Iris pigment epithelial cell (primary cell): ENCODE data around the gene ATG2A.

ENCODE experiments used
- DNase-seq: peaks from one replicate; pipeline ENCODE4 v3.0.0-alpha.2; 2011; ENCODE audit warnings: low read depth

ATG2A gene

DNA sequence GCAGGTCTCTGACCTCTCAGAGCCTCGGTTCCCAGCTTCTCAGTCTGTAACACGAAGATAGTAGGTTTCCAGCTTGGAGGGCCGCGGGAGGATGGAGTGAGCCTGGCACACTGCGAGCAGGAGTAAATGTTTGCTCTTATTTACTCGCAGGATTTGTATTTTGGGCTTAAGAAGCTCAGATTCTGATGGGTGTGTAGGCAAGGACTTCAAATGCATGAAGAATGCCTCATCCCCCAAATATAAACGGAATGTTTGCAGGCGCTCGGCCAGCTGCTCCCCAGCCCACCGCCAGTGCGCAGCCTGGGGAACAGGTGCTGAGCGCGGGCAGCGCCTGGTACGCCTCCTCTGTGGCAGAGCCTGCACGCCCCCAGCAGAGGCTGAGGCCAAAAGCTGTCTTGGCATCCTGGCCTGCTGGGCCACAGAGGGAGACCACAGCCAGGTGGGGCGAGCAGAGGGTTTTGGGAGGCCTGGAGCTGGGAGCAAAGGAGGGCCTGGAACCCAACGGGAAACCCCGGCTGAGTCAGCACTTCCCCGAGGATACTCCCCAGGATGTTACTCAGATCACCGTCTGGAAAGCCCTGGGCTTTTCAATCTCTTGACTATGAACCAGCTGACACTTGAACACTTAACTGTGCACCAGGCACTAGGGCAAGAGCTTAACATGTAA is 48.0 kb downstream of the ATG2A start:
- DNase-seq, result peak; percentile 90

DNA sequence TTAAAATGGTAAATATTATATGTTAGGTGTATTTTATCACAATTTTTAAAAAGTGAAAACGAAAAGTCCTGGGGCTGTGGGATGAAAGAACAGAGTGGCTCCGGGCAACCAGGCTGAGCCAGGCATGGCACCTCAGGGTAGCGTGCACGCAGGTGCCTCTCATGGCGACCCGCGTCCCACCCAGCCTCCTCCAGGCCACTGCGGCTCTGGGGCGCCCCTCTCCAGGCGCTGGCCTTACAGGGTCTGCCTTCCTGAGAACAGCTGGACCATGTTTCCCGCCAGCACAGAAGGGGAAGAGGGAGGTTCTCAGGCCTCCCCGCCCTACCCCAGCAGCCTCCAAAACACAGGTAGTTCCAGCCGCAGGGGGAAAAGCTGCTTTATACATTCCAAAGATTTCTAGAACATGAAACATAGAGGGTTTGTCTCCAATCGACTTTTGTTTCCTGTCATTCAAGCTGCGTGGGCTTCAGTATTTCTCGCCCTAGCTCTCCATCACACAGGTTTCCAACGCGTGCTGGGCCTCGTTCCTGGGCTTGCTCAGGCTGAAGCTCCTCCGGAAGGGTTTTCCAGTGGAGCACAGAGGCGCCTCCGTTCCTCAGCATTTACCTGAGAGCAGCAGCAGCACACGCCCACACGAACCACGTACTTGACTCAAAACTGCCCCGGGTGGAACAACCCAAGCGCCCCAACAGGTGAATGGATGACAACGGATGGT is 49.1 kb downstream of the ATG2A start:
- DNase-seq, result no peak

DNA sequence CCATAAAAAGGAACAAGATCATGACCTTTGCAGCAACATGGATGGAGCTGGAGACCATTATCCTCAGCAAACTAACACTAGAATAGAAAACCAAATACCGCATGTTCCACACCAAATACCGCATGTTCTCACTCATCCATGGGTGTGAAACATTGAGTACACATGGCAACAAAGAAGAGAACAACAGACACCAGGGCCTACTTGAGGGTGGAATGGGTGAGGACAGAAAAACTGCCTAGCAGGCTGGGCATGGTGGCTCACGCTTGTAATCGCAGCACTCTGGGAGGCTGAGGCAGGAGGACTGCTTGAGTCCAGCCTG is 50.9 kb downstream of the ATG2A start:
- no peak for DNase-seq

DNA sequence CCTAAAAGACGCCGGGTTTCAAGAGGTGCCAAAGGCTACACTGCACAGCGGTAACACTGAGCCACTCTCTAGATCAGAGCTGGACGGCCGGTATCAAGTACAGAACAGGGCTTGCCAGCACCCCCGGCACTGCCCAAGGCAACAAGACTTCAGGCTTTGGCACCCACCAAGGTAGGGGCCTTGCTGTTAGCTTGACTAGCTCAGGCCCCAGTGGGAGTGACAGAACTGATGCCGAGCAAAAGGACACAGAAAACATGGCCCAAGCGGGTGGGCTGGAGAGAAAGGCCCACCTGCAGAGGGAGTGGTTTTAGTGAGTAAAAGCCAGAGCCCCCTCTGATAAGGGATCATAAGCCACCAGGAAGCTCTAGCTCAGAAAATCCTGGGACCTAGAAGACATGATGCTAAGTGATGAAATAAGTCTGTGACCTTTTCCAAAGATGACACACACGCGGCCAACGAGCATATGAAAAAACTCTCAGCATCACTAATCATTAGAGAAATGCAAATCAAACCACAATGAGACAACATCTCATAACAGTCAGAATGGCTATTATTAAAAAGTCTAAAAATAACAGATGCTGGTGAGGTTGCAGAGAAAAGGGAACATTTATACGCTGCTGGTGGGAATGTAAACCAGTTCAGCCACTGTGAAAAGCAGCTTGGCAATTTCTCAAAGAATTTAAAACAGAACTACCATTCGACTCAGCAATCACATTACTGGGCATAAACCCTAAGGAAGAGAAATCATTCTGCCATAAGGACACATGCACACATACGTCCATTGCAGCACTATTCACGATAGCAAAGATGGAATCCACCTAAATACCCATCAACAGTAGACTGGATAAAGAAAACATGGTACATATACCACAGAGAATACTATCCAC is 51.5 kb downstream of the ATG2A start:
- DNase-seq, result peak; percentile 87

DNA sequence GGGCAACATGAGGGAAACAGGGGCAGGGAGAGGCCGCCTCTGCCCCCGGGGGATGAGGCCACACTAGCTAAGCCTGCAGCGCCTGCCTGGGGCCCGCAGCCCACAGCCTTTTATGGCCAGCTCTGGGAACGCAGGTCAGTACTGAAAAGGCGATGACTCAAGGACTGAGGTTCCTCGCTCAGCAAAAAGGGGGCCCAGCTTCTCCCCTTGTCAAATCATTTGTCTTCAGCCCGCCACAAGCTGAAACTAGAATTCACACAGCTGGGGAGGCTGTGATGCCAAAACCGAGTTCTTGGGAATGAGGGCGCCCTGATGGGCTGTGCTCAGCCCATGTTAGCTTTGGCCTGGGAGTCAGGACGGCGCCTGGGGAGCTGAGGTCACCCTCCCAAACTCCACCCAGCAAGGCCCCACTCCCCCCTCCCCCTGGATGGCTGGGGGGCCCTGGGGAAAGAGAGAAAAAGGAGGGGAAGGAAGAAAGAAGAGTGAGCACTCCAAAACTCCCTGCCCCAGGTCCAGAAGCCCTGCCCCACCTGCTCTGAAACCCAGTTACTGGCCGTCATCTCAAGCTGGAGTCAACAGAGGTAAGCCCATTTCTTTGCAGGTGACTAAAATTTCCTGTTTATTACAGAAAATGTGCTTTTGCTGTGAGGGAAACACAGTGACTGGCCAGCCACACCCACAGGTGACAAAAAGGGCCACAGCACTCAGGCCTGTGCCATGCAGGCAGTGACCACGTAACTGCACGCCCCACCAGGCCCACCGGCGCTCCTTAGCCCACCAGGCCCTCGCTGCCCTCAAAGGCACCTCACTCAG is 52.3 kb downstream of the ATG2A start:
- peak; percentile 88 for DNase-seq

DNA sequence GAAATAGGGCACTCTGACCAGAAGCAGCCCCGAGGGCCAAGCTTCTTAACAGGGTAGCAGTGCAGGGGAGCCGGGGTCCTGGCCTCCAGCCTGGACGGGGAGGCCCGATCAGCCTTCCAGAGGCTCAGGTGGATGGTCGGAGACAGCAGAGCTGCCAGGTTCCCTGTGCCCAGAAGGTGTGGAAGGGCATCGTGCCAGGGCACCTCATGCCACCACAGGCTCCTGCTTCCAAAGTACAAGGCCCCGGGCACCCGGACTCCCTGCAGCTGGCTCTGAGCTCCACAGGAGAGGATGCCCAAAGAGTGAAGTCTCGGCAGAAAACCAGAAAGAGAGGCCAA is 52.9 kb downstream of the ATG2A start:
- no peak for DNase-seq

DNA sequence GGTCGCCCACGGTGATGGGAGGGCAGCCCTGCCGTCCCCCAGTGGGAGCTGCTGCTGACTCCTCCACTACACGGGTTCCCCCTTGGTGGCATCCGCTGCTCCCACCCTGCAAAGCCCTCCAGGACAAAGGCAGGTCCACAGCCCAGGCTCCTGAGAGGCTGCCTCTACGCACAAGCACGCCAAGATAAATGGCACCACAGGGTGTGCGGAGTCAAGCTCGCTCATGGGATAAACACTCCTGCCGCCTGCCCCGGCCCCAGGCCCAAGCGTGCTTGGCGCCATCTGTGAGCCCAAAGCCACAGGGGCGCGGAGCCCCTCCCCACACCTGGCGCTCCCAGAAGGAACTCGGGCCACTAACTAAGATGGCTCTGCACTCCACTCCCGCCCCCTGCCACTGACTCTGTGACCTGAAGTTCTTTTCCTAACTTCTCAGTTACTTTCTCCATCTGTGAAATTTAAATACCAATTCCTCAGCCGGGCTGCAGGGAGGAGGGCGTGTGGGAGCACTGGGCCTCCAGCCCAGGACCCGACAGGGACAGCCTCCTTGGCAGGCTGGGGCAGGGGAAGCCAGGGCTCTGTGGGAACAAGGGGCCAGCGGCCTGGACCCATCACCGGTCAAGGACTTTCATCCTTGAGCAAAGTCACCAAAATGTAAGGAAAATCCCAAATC is 53.5 kb downstream of the ATG2A start:
- DNase-seq, result no peak

DNA sequence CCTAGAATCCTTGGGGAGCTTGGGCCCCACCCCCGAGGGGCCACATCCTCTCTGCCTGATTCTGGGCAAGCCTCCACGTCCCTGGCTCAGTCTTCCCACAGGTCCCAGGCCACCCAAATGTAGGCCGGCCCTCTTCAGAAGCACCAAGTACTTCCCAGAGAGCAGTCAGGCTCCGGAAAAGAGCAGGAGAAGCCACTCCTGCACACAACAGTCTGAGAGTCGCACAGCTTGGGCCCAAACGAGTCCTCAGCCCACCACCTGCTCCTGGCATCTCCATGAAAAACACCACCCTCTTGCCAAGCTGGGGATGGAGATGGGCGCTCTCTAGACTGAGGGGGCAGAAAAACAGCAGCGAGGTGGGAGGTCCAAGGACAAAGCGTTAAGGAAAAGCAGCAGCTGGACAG is 54.0 kb downstream of the ATG2A start:
- no peak for DNase-seq

DNA sequence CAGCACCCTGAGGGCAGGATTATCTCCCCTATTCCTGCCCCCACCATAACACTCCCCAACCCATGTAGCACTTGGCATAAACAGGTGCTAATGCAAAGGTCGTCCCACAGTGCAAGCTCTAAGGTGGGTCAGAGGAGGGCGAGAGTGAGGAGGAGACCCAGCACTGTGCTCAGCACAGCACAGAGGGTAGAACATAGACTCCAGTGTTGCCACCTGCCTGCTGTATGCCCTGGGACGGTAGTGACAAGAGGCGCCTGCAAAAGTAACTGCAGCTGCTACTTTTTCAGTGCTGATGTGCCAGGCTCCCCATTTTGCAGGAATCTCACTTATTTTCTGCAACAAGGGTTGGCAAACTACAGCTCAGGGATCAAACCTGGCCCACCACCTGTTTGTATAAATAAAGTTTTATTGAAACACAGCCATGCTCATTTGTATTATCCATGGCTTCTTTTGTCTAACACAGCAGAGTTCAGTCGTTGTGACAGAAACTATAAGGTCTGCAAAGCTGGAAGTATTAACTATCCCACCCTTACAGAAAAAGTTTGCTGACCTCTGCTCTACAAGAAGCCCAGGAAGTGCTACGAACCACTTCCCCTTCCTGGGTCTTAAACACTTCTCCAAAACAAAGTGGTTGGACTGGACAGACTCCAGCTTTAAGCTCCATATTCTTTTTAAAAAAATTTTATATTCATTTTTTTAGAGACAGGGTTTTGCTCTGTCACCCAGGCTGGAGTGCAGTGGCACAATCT is 55.6 kb downstream of the ATG2A start:
- DNase-seq, result no peak

DNA sequence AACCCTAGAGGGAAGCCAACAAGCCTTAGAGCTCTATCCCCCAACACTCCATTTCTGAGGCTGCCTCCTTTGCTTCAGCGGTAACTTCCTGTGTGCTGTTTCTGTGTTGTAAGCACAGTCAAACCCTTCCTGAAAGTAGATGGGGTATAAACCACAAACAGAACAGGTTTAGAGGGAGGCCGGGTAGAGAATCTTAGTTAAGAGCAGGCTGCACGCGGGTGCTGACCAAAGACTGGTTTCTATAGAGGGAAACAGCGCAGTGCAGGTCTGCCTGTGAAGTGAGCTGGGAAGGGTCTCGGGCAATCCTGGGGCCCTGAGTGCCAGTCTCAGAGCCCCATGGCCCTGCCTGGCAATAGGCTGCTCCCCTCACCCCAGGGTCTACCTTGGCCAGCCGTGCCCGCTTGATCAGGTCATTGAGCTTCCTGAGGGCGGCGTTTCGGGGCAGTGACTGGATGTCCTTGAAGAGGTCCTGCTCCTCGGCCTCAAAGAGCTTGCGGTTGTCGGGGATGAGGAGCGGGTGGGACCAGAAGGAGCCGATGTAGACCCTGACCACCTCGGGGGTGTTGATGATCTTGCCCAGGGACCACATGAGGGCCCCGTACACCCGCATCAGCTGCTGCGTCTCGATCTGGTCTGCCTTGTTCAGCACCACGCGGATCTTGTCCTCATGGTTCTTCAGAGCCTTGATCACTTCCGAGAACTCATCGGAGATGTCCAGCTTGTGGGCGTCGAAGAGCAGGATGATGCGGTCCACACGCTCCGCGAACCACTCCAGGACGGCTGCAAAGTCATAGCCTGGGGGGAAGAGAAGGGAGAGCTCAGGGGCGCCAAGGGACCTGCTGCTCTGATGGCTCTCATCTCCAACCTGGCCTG is 57.2 kb downstream of the ATG2A start:
- DNase-seq, result no peak

DNA sequence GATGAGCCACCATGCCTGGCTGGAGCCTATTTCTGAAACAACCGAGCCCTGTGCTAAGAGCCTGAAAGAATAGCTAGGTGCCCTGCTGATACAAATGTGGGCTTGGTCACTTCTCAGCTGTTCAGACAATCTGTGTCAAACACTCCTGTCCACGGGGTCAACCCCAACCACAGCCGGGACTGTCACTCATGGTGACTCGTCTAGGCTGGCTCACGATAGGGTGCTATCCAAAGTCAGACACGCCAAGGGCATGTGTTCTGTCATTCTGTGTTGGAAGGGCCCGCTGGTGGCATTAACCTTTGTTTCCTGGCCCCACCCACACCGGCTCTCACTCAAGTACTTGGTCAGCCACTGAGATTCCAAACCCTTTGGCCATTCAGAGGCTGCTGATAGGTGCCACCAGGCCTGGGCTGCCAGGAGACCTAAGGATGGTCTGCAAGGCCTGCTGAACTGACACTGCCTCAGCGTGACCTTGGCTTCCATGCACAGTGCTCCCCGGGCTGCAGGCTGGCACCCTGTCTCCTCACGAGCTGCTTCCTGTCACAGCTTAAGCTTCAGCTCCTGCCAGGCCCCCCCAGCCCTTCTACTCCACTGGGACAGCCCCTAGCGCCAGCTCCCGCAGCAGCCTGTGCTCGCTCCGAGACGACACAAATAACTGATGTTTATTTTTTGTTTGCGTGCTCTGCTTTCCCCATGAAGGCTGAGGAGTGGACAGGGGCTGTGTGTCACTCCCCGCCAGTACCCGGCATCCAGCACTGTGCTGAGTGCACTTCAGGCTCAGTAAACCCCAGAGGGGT is 58.3 kb downstream of the ATG2A start:
- DNase-seq, result no peak

DNA sequence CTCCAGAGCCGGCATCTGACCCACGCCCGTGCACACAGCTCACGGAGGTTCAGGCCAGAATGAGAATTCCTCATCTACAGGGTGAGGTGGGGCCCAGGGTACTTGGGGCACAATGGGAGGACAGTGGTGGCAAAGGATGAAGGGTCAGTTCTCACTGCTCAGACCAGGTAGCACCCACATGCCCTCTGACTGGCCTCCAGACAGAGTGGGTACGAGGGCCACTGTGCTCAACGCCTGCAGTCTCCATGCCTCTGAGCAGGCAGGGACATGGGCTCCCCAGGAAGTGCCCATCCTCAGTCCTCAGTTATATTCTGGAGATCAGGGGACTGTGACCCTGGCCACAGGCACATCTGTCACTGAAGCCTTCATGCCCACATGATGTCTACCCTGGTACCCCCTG is 59.5 kb downstream of the ATG2A start:
- DNase-seq, result no peak

DNA sequence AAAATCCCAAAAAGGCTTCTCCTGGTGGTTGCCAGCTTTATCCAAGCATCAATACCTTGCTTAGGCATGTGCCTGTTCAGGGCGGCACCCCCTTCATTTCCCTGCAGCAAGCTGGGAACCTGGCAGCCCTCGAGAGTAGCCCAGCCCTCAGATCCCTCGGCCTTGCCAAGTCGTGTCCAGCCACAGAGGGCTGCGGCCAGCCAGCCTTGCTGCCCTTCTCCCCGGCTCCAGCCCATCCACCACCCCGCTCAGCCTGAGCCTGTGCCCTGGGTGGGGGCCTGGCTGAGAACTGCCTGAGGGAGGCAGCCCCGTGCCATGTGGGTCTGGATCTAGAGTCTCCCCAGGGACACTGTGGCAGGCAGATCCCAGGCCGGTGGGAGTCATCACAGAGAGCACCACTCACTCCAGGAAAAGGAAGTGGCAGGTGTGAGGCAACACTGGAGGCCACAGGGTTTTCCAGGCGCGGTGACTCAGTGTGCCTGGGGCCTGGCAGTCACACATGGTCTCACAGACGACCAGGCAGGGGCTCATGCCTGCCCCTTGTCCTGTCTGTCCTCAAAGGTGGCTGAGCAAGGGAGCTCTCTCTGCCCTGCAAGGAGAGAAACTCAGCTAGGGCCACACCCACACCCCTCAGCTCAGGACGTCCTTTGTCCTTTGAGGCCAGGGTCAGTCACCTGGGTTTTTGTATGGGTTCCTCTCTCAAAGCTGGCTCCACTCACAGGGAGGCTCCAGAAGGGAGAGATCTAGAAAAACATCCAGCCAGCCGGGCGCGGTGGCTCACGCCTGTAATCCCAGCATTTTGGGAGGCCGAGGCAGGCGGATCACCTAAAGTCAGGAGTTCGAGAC is 60.4 kb downstream of the ATG2A start:
- DNase-seq, result peak; percentile 74

DNA sequence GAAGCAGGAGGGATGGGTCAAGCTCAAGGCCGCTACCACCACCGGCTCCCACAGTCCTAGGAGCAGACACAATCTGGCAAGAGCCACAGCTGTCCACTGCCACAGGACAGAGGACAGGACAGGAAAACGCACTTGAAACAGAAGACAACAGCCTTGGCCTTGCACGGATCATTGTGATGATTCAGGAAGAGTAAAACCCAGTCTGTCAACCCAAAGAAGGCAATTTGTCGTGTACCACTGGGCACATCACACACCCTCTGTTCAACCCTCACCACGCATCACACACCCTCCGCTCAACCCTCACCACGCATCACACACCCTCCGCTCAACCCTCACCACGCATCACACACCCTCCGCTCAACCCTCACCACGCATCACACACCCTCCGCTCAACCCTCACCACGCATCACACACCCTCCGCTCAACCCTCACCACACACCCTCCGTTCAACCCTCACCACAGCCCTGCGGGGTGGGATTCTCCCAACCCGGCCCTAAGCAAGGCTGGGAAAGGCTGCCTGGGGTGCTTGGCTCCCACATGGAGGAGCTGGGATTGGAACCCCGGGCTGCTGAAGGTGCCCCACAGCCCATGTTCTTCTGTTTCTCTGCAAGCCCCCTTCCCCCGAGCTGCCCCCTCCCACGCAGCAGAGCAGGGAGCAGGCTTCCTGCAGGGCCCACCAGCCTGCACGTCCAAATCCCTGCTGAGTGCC is 61.3 kb downstream of the ATG2A start:
- no peak for DNase-seq

DNA sequence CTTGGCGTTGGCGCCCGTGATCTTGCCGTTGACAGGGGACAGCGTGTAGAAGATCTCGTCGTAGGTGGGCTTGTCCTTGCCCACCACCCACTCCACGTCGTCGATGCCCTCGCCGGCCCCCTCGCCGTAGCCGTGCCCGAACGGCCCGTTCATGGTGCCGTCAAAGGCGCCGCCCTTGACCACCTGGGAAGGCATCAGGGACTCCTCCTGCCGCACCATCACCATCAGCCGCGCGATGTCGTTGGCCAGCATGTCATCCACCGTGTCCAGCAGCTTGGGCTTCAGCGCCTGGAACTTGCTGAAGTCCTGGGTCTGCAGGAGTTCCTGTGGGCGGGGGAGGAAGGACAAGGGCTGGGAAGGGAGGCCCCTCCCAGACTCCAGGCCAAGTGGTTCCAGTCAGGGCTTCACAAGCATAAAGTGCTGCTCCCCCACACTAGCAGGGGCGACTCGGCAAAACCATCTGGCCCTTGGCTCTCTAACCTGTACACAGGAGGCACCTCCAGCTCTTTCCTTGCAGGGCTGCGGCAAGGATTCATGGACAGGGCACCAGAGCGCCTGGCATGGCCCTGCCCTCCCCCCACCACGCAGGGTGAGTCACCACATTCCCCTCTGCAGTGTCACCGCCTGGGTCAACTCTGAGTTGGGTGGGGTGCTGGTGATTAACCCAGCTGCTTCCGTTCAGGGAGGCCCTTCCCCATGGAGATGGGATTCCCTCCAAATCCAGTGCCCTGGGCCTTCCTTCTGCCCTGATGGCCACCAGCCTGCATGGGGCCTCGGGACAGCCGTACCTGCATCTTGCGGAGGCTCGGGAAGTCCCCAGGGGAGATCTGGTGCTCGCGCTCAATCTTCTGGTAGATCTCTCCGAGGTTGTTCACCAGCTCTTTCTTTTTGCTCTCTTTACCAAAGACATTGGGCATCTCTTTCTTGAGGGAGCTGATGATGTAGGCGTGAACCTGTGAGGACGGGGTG is 62.2 kb downstream of the ATG2A start:
- peak; percentile 84 for DNase-seq

DNA sequence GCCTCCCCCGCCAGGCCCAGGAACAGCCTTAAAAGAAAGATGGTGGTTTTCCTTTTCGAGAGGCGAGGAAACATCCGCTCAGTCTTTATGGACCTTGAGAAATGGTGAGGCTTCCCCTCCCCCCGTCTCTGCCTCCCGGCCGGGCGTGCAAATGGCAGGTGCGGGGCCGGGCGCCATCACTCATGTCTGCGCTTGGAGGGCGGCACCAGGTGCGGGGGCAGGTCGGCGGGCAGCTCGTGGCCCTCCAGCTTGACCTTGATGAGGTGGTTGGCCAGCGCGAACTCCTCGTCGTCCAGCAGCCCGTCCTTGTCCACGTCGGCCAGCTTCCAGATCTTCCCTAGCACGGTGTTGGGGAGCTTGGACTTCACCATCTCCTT is 62.9 kb downstream of the ATG2A start:
- DNase-seq, result no peak
